OCI-LY7 (cell line): ENCODE data around the gene MED22. TPM values are rescaled to one million over a fixed set of nuclear protein-coding genes. Genes with fewer than 3 reads are reported as not detected.

Experiments
- BruUV-seq: library from RNA; stranded (reverse); fragments of 400-500 nt; replicated peaks from 2 replicates; lab custom pipeline; 2021; lab: Mats Ljungman, UMichigan
- CTCF ChIA-PET: fragments of 300-600 bp; sonication (Branson Sonifier 250); formaldehyde crosslinking; loops from one replicate; lab custom pipeline; 2022; ENCODE audit warnings: antibody characterized with exemption; ENCODE audit not compliant: unreplicated experiment; lab: Charles Lee
- POLR2A ChIA-PET: fragments of 300-600 bp; sonication (Branson Sonifier 250); formaldehyde crosslinking; loops from one replicate; lab custom pipeline; 2022; ENCODE audit warnings: antibody characterized with exemption; lab: Charles Lee
- DNase-seq: peaks from one replicate; pipeline ENCODE4 v3.0.0-alpha.2; 2015; ENCODE audit warnings: low spot score
- H2AFZ ChIP-seq: fragments of 200-600 bp; sonication (generic), shearing (Covaris generic); 2 replicates; pipeline ENCODE4 v1.6.1; 2014; ENCODE audit warnings: mild to moderate bottlenecking, antibody characterized with exemption, low read length, moderate library complexity
- H3K27ac ChIP-seq: fragments of 200-600 bp; sonication (generic); 2 replicates; pipeline ENCODE4 v1.5.1; 2014; ENCODE audit warnings: mixed run types, low read depth, mild to moderate bottlenecking, moderate library complexity, low read length, inconsistent platforms; ENCODE audit not compliant: poor library complexity, severe bottlenecking
- H3K36me3 ChIP-seq: fragments of 200-600 bp; sonication (generic); 2 replicates; pipeline ENCODE4 v1.6.1; 2014; ENCODE audit warnings: mild to moderate bottlenecking, antibody characterized with exemption, low read length, moderate library complexity, mixed read lengths; ENCODE audit not compliant: insufficient read depth
- H3K4me1 ChIP-seq: fragments of 200-600 bp; sonication (generic); 2 replicates; pipeline ENCODE4 v1.5.1; 2014; ENCODE audit warnings: mild to moderate bottlenecking, low read length; ENCODE audit not compliant: insufficient read depth, poor library complexity, severe bottlenecking
- H3K4me2 ChIP-seq: fragments of 200-600 bp; sonication (generic); 2 replicates; pipeline ENCODE4 v1.6.1; 2014; ENCODE audit warnings: mild to moderate bottlenecking, low read length
- H3K4me3 ChIP-seq: fragments of 200-600 bp; sonication (generic); 2 replicates; pipeline ENCODE4 v1.5.1; 2014; ENCODE audit warnings: mild to moderate bottlenecking, low read depth, low read length; ENCODE audit not compliant: poor library complexity, severe bottlenecking
- H3K79me2 ChIP-seq: fragments of 200-600 bp; sonication (generic); 2 replicates; pipeline ENCODE4 v1.6.1; 2016; ENCODE audit warnings: low read depth, mild to moderate bottlenecking, low read length, moderate library complexity, mixed read lengths; ENCODE audit not compliant: insufficient read depth
- H3K9me2 ChIP-seq: fragments of 200-600 bp; sonication (generic); 2 replicates; pipeline ENCODE4 v1.6.1; 2016; ENCODE audit warnings: mild to moderate bottlenecking, low read length, mixed read lengths; ENCODE audit not compliant: insufficient read depth
- H3K9me3 ChIP-seq: fragments of 200-600 bp; sonication (generic); 2 replicates; pipeline ENCODE4 v1.6.1; 2014; ENCODE audit warnings: mild to moderate bottlenecking, mixed run types, low read length, mixed read lengths
- H4K20me1 ChIP-seq: fragments of 200-600 bp; sonication (generic); 2 replicates; pipeline ENCODE4 v1.6.1; 2014; ENCODE audit warnings: mild to moderate bottlenecking, antibody characterized with exemption, low read length, moderate library complexity, mixed read lengths; ENCODE audit not compliant: insufficient read depth
- CTCF ChIP-seq: fragments of 200-600 bp; sonication (generic); conservative IDR thresholded peaks from 2 replicates; pipeline ENCODE4 v1.5.1; 2014; ENCODE audit warnings: mild to moderate bottlenecking, antibody characterized with exemption, low read length, moderate library complexity, mixed read lengths
- EZH2phosphoT487 ChIP-seq: fragments of 200-600 bp; sonication (generic); IDR thresholded peaks from 2 replicates; pipeline ENCODE4 v1.6.1; 2018; ENCODE audit warnings: low read depth, borderline replicate concordance, mild to moderate bottlenecking, mixed run types, antibody characterized with exemption, low read length, moderate library complexity, mixed read lengths
- intact Hi-C: fragments of 100-400 bp; cut with micrococcal nuclease; formaldehyde crosslinking; loops from one replicate; pipeline ENCODE4 v1.10.0; 2022; ENCODE audit not compliant: unreplicated experiment
- total RNA-seq, 2 experiments: library from RNA; depleted of rRNA in 1 of 2; stranded (reverse); fragments of >200 nt in 1 of 2; shearing (Covaris generic) in 1 of 2; gene quantifications; 2 replicates each; pipeline ENCODE4 v1.2.3, GENCODE V29; 2014 to 2022

Gene MED22
- total RNA-seq, 2 experiments from 2014 or later = 52.0 to 62.1 TPM

- no peaks in the 10 kb centered on the region for H3K4me1 ChIP-seq
- no peak overlapping the region for H2AFZ ChIP-seq
- CTCF ChIA-PET = interaction anchor here (0.5 kb wide), 1 partner anchor 316 kb away, joined by 3 read pairs; no protein-coding TSS in a partner anchor
- no peaks in the 10 kb centered on the region for H3K9me2 ChIP-seq
- H3K36me3 ChIP-seq = no peaks in the 10 kb centered on the region
- 0 out of 2 replicates have a peak, but pooled peaks cover 7% of the 10 kb centered on the region for H3K9me3 ChIP-seq
- no peaks in the 10 kb centered on the region for H4K20me1 ChIP-seq
- TF ChIP-seq CTCF = no peak
- TF ChIP-seq EZH2phosphoT487 = no peak
- no TSS peak for BruUV-seq
- no peaks in the 10 kb centered on the region for H3K79me2 ChIP-seq
- H3K4me3 ChIP-seq = no peak overlapping the region
- intact Hi-C loops = no loop called here
- POLR2A ChIA-PET = no interaction called here
- no peak overlapping the region for H3K27ac ChIP-seq
- no peak for DNase-seq
- H3K4me2 ChIP-seq = no peak overlapping the region
These were observed 37.5 kb upstream of the MED22 start for GRCh38 chr9:133385452-133385851.

- Histone ChIP-seq H3K27ac (no peak overlapping the region), H3K36me3 (no peaks in the 10 kb centered on the region), H3K4me2 (no peak overlapping the region), H3K4me3 (no peak overlapping the region), H3K9me2 (no peaks in the 10 kb centered on the region), H4K20me1 (no peaks in the 10 kb centered on the region), H3K79me2 (no peaks in the 10 kb centered on the region), H3K4me1 (no peaks in the 10 kb centered on the region), H2AFZ (no peak overlapping the region), H3K9me3 (0 out of 2 replicates have a peak, but pooled peaks cover 7% of the 10 kb centered on the region)
- DNase-seq = no peak
- TF ChIP-seq EZH2phosphoT487 = no peak
- TF ChIP-seq CTCF = no peak
- no TSS peak for BruUV-seq
- ChIA-PET CTCF (interaction anchor here (0.5 to 0.6 kb wide), 2 partner anchors 19 to 316 kb away, joined by 3 read pairs; no protein-coding TSS in a partner anchor), POLR2A (no interaction called here)
- intact Hi-C loops = no loop called here
These were observed 36.9 kb upstream of the MED22 start for GRCh38 chr9:133384736-133385321.

- DNase-seq = no peak
- ChIA-PET CTCF (no interaction called here), POLR2A (no interaction called here)
- 0 out of 2 replicates have a peak, but pooled peaks cover 7% of the 10 kb centered on the region for H3K9me3 ChIP-seq
- H3K9me2 ChIP-seq = no peaks in the 10 kb centered on the region
- intact Hi-C loops = no loop called here
- no peak overlapping the region for H3K27ac ChIP-seq
- no peak overlapping the region for H3K4me2 ChIP-seq
- no peaks in the 10 kb centered on the region for H3K4me1 ChIP-seq
- no TSS peak for BruUV-seq
- H2AFZ ChIP-seq = no peak overlapping the region
- H3K79me2 ChIP-seq = no peaks in the 10 kb centered on the region
- TF ChIP-seq CTCF = no peak
- no peak for TF ChIP-seq EZH2phosphoT487
- no peaks in the 10 kb centered on the region for H4K20me1 ChIP-seq
- no peak overlapping the region for H3K4me3 ChIP-seq
- no peaks in the 10 kb centered on the region for H3K36me3 ChIP-seq
These were observed 35.5 kb upstream of the MED22 start for GRCh38 chr9:133383438-133383837.
